NCI-H748 treated with DMSO at 0.1 percent for 48 hours (cell line): ENCODE measurements around the gene PTPRM.
A peak's percentile ranks its signal among the peaks of the same experiment; 100 is the strongest.

Source experiments
- DNase-seq: peaks from one replicate; lab custom pipeline; 2025; lab: John Stamatoyannopoulos, UW

The PTPRM gene

DNA sequence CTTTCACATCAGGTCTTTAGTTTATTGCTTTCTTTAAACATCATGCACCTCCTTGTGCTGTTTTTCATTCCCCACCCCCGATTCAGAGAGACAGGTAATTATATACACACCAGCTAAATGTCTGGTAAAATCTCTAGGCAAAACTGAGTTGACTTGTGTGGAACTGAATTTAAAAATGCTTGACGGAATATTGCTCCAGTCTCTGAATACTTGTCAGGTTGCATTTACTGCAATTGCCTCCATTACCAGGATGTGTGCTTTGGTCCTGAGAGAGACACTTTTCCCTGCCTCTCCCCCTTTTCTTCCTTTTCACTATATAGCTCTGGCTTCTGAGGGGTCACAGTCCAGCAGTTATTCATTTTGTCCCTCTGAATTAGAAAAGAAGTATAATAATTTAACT is 104.0 kb downstream of the PTPRM start:
- DNase-seq = no peak

DNA sequence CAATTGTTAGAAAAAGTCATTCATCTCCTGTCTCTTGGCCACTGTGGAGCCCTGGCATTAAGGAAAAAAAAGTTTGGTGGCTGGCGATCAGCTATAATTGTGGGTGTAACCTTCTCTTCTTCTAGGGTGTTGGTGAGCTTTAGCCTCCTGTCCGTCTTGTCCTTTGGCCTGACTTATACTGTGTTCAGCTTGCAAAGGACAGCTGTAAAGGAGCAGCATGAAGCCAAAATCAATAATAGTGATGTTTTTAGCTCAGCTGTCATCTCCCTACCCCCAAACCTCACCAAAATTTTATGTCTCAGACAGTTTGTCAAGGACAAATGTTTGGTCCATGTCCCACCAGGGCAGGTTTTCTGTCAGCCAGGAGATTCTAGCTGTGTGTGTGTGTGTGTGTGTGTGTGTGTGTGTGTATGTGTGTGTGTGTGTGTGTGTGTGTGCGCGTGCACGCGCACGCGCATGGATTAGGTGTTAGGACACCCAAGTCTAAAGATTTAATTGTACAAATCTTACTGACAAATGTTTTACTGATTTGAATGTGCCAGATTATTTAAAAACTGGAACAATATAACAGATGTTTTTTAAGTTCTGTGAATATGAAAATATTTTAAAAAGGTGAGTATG is 109.2 kb downstream of the PTPRM start:
- no peak for DNase-seq

DNA sequence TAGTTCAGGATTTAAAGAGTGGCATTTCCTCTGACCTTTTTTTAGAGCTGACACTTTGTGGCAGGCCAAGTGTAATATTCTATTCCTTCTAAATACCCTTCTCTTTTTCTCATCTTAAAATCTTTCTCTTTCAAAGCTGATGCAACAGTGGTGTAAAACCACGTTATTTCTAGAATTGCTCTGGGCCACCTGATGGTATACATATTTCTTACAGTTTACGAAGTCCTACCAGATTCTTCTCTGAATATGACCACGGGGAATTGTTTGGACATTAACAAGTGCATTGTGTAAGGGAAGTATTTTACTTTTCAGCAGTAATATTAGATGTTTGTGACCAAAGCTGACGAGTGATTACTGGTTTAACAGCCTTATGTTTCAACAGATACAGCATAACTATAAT is 109.9 kb downstream of the PTPRM start:
- DNase-seq = no peak

GRCh38 chr18:7677424-7677823 is 110.3 kb downstream of the PTPRM start:
- DNase-seq = no peak

DNA sequence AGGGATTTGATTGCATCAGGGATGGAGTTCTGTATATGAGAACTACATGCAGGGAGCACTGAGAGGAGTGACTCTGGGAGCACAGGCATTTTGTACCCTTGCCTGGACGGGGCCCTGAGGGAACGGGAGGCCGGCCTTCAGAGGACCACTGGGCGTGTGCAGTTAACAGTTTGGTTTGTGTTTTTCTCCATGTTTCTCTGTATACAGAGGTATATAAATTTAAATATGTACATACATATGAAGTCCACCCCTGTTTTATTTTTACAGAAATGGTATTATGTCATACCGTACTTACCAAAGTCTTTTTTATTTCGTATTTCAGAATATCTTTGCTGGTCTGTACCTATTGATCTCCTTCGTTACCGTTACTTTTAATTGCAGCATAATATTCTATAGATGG is 111.3 kb downstream of the PTPRM start:
- DNase-seq = no peak

GRCh38 chr18:7678801-7679200 is 111.7 kb downstream of the PTPRM start:
- DNase-seq = no peak

DNA sequence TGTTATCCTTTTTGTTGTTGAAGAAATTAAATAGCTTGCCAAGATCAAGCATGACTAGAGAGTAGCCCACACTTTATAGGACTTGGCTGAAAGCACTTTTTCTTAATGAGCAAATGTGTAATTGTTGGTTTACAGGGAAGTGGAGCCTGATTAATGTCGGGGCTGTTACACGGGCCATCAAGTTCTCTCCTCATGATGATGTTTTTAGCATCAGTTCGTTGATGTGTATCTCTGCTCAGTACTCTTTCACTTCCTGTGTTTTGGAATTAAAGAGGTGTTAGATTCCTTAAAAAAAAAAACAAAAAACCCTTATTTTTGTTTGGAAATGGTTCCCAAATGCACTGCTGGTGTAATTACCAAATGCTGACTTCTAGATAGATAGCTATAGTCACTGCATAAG is 114.2 kb downstream of the PTPRM start:
- no peak for DNase-seq

GRCh38 chr18:7682321-7682720 is 115.2 kb downstream of the PTPRM start:
- DNase-seq = no peak

DNA sequence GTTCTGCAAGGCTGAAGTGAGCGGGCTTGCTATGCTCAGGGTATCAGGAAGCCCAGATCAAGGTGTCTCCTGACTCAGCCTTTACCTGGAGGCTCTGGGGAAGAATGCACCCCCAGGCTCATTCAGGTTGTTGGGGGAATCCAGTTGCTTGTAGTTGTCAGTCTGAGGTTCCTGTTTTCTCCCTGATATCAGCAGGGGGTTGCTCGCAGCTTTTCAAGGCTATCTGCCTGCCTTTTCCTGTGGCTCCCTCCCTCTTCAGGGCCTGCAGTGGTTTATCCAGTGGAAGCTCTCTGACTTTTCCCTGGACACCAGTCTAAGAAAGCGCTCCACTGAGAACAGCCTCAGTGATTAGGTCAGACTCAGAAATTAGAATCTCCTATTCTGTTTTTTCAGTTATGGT is 116.6 kb downstream of the PTPRM start:
- DNase-seq = no peak

DNA sequence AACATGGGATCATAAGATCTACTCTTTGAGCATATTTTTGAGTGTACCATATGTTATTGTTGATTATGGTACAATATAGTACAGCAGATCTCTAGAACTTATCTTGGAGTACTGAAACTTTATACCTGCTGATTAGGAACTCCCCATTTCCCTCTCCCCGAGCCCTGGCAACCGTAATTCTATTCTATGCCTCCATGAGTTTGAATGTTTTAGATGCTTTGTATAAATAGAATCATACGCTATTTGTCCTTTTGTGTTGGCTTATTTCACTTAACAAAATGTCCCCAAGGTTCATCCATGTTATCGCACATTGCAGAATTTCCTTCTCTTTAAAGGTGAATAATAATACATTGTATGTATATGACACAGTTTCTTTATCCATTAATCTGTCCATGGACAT is 117.2 kb downstream of the PTPRM start:
- DNase-seq = no peak

GRCh38 chr18:7684966-7685365 is 117.8 kb downstream of the PTPRM start:
- DNase-seq = no peak

DNA sequence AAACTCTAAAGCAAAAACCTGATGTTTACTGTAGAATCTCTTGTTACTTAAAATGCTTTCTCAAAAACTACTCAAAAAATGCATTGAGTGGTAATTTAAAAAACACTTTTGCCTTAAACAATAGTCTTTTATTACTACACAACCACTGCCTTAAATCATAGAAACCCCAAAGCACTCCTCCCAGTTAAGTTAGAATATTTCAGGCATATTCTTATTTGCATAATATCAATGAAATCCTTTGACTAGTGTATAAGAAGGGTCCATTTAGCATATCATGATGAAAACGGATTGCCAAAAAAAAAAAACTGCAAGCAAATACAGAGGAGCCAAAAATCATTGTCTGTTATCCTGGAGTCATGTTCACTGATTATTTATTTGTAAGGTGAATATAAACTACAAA is 119.2 kb downstream of the PTPRM start:
- no peak for DNase-seq

- no peak for DNase-seq
Observed at GRCh38 chr18:7688580-7688979, 121.5 kb downstream of the PTPRM start.

DNA sequence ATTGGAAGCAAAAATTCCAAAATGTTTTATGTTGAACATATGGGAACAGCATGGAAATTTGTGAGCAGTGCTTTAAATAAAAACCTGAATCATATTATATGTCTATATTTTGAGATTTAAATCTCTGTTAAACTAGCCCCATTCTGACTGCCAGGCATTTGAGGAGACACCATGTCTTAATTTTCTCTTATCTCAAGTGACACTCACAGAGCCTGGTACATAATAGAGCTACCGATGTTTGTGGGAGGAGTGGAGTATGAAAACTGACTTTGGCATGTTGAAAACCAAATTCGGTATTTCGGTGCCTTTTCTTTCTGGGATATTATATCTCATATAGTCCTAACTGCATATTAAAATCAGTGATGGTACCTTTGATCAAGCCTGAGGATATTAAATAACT is 124.1 kb downstream of the PTPRM start:
- no peak for DNase-seq

GRCh38 chr18:7696780-7697179 is 129.7 kb downstream of the PTPRM start:
- peak; percentile 25 for DNase-seq

GRCh38 chr18:7697306-7697705 is 130.2 kb downstream of the PTPRM start:
- DNase-seq = no peak

DNA sequence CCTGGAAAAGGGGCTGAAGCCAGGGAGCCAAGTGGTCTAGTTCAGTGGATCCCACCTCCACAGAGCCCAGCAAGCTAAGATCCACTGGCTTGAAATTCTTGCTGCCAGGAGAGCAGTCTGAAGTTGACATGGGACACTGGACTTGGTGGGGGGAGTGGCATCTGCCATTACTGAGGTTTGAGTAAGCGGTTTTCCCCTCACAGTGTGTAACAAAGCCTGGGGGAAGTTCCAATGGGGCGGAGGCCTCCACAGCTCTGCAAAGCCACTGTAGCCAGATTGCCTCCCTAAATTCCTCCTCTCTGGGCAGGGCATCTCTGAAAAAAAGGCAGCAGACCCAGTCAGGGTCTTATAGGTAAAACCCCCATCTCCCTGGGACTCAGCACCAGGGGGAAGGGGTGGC is 144.4 kb downstream of the PTPRM start:
- DNase-seq = no peak

GRCh38 chr18:7720395-7720794 is 153.3 kb downstream of the PTPRM start:
- no peak for DNase-seq

- no peak for DNase-seq
Observed at GRCh38 chr18:7721532-7721931, 154.4 kb downstream of the PTPRM start.

- no peak for DNase-seq
Observed at GRCh38 chr18:7722955-7723354, 155.8 kb downstream of the PTPRM start.

- no peak for DNase-seq
Observed at GRCh38 chr18:7723558-7723957, 156.4 kb downstream of the PTPRM start.

DNA sequence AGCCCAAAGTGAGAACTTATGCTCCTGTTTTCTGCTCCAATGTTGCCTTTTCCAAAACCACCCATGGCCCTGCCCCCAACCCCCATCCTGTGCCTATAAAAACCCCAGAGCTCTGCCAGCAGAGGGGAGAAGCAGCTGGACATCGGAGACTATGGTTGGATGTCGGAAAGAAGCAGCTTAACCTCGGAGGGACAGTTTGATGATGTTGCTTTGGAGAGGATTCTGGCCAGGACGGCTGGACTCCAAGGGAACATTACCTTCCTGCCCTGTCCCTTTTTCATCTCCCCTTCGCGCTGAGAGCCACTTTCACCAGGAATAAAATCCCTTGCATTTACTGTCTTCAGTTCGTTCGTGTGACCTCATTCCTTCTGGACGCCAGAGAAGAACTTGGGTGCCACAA is 158.4 kb downstream of the PTPRM start:
- DNase-seq = no peak

- no peak for DNase-seq
Observed at GRCh38 chr18:7725897-7726296, 158.8 kb downstream of the PTPRM start.

DNA sequence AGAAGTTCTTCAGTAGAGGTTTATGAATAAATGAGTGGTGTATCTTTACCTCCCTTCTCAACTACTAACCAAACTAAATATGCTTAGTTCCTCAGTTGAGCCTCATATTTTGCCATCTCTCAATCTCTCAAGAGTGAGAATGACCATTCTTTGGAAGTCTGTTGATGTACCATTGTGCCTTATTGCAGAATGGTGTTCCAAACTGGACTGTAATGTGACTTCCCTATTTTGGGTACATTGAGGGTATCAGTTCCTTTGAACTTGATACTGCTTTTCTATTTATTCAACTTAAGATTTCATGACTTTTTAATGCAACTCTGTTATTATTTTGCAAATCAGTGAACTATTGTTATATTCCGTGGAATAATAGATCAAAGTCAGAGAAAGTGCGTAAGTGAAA is 159.4 kb downstream of the PTPRM start:
- DNase-seq = no peak
